ENCODE results near the gene FCSK. TPM values are rescaled to one million over a fixed set of nuclear protein-coding genes. Genes with fewer than 3 reads are reported as not detected.

The FCSK gene
- total and polyA plus RNA-seq, 2 of the 13 experiments (the other 11 are each of a cell fraction or from before 2014, with no cell fraction given): 9.1 to 19.2 TPM

- TF ChIP-seq ATF6 (CRISPR knock-in tag; conservative IDR thresholded peaks at IDR 0.05) (no peak), ARID3A (IDR thresholded peaks at IDR 0.05; ENCODE audit: low read depth, low read length) (0 out of 2 replicates have a peak, but pooled peaks have one; percentile 13), CREM (IDR thresholded peaks at IDR 0.05) (peak; percentile 68; the same call in 1 of the 2 replicates), CREM (CRISPR knock-in tag; IDR thresholded peaks at IDR 0.05) (no peak), ZBTB40 (IDR thresholded peaks at IDR 0.05) (no peak), ZBTB40 (CRISPR knock-in tag; IDR thresholded peaks at IDR 0.05) (0 out of 2 replicates have a peak, but pooled peaks have one; percentile 51), SMYD3 (CRISPR knock-in tag; IDR thresholded peaks at IDR 0.05) (peak; percentile 46; the same call in 1 of the 2 replicates), ZSCAN21 (CRISPR knock-in tag; IDR thresholded peaks at IDR 0.05; ENCODE audit: borderline replicate concordance) (peak; percentile 23; the same call in 1 of the 2 replicates), ZNF383 (CRISPR knock-in tag; IDR thresholded peaks at IDR 0.05; ENCODE audit: borderline replicate concordance) (no peak), ARHGAP35 (CRISPR knock-in tag; IDR thresholded peaks at IDR 0.05; ENCODE audit: borderline replicate concordance) (no peak), ZNF432 (CRISPR knock-in tag; IDR thresholded peaks at IDR 0.05; ENCODE audit: borderline replicate concordance) (no peak), MLX (CRISPR knock-in tag; IDR thresholded peaks at IDR 0.05) (no peak), ZNF761 (CRISPR knock-in tag; conservative IDR thresholded peaks at IDR 0.05) (0 out of 2 replicates have a peak, but pooled peaks have one; percentile 13), GPBP1L1 (CRISPR knock-in tag; IDR thresholded peaks at IDR 0.05) (no peak)
Observed at GRCh38 chr16:70523076-70523742, 68.8 kb downstream of the FCSK start, which contains the start of gene COG4 (continued).

Data from HepG2 (cell line).